Right lobe of liver (tissue), 4 donors: Measurements from ENCODE around the gene ISYNA1.

Experiments used
- POLR2A ChIP-seq: fragments of 450-650 bp; IDR thresholded peaks from one replicate; pipeline ENCODE4 v1.6.1; 2017; ENCODE audit warnings: antibody characterized with exemption, mild to moderate bottlenecking
- TF ChIP-seq, protein P1 (sequence below), 4 donors: fragments of 200-600 bp in 3 of 4; fragments of 450-650 bp in 1 of 4; IDR thresholded peaks; one replicate each; pipeline versions ENCODE4 v1.5.1 to v1.8.0; 2016 to 2022; ENCODE audit warnings: antibody characterized with exemption in 4 of 4, mild to moderate bottlenecking in 2 of 4
- donor health status: DM: no; HTN: no; CAD: no.
- donor health status: DM: no; HTN: no; CAD: no.
- donor health status: DM: no; HTN: yes; CAD: no.

GRCh38 chr19:18475762-18476331 is 37.9 kb upstream of the ISYNA1 start:
- TF ChIP-seq, protein P1, sequence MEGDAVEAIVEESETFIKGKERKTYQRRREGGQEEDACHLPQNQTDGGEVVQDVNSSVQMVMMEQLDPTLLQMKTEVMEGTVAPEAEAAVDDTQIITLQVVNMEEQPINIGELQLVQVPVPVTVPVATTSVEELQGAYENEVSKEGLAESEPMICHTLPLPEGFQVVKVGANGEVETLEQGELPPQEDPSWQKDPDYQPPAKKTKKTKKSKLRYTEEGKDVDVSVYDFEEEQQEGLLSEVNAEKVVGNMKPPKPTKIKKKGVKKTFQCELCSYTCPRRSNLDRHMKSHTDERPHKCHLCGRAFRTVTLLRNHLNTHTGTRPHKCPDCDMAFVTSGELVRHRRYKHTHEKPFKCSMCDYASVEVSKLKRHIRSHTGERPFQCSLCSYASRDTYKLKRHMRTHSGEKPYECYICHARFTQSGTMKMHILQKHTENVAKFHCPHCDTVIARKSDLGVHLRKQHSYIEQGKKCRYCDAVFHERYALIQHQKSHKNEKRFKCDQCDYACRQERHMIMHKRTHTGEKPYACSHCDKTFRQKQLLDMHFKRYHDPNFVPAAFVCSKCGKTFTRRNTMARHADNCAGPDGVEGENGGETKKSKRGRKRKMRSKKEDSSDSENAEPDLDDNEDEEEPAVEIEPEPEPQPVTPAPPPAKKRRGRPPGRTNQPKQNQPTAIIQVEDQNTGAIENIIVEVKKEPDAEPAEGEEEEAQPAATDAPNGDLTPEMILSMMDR (IDR thresholded peaks at IDR 0.05): no peak
- no peak for TF ChIP-seq POLR2A
